Left kidney (tissue), 2 donors: Measurements from ENCODE around the gene CRY2. TPM values are rescaled to one million over a fixed set of nuclear protein-coding genes. Genes with fewer than 3 reads are reported as not detected.

Experiments
- DNase-seq: peaks from one replicate; pipeline ENCODE4 v3.0.0-alpha.2; 2013
- polyA plus RNA-seq: library from polyadenylated mRNA; unstranded; fragments of 120-200 nt; gene quantifications from one replicate; pipeline ENCODE4 v1.2.1, GENCODE V29; 2013; ENCODE audit not compliant: insufficient read length

CRY2 gene
- polyA plus RNA-seq, 1 donor, result 27.9 TPM

DNA sequence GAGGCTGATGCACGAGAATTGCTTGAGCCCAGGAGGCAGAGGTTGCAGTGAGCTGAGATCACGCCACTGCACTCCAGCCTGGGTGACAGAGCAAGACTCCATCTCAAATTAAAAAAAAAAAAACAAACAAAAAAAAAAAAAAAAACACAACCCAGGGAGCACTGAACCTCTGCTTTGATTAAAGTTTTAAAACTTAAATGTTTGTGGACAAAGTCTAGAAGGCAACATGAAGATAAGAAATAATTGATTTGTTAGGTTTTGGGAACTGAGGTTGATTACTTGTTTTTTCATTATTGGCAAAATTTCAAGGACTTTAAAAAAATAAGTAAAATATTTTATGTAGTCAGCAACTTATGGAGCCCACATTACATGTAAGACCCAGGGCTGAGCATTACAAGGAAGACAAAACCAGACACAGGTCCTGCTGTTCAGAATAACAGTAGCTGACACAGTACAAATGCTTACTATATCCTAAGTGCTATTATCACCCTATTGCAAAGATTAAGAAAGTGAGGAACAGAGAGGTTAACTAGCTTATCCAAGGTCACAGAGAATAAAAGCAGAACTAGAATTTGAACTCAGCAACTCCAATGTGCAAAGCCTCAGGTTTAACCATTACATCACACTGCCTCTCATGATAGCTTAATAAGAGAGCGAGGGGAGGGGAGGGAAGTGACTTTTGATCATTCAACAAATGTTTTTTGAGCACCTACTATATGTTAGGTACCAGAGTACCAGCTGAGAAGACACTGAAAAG is 2.3 kb upstream of the CRY2 start:
- no peak for DNase-seq

DNA sequence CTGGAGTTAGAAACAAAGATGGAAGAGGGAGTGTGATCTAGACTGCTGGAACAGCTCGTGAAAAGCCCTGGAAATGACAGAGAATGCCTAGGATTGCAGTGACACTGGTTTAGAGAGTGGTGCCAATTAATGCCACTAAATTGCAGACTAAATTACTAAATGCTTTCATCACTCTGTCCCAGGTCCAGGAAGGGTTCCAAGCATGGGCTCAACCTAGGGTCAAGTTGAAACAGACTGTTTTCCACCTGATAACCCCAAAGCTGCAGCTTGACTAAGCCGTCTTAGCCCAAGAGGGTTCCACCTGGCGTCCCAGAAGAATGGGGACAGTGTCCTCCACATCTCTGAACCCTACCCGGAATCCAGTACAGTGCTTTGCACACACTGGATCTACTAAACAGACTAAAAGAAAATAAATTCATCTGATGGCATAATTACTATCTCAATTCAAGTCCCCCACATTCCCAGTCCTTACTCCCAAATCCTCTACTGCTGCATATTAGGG is 1.1 kb upstream of the CRY2 start:
- no peak for DNase-seq

DNA sequence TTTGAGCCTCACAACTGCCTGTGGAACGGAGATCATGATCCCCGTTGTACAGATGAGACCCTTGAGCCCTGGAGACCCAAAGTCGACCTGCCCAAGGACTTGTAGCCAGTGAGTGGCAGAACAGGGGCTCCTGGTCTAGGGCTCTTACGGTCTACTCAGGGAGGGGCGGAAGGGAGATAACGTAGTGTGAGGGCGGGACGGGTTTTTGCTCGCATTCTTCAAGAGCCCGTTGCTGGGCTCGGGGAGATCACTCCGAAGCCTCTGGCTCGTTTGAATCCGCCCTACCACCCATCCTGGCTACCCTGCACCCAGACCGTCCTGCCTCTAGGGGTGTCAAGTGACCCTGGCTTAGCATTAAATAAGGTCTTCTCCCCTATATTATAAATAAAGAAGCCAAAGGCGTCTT is 639 bp downstream of the CRY2 start:
- peak; percentile 45 for DNase-seq

DNA sequence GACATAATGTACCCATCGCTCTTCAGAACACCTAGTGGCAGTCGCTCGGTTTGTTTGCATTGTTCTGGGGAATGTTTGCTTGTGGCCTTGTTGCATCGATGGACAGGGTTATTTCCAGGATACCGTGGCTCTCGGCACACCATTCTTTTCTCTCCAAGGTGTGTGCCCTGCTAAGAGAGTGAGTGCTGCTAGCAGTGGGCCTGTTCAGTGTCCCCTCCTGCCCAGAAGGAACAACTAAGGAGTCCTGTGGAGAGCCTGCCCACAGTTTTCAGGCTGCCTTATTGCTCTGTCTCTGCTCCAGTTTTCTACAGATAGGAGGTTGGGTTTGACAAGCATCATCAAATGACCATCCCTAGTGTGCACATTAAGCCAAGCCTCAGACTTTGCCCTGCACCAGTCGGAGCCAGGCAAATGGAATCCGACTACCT is 1.4 kb downstream of the CRY2 start:
- DNase-seq, result no peak

DNA sequence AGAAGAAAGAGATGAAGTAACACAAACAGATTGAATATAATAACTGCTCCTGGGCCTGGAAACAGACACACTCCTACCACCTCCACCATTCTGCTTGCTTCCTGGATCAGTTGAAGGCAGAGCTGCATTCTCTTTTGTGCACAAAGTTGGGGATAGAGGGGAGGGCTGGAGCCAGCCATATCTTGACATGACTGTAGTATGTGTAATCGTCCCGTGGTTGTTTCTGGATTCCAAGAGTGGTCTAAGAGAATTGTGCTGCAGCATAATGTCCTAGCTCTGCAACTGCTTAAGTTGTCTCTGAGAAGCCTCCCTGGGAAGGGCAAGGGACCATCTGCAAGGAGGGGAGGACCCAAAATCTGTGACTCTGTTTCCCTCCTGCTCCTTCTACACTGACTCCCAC is 3.2 kb downstream of the CRY2 start:
- DNase-seq, result no peak

DNA sequence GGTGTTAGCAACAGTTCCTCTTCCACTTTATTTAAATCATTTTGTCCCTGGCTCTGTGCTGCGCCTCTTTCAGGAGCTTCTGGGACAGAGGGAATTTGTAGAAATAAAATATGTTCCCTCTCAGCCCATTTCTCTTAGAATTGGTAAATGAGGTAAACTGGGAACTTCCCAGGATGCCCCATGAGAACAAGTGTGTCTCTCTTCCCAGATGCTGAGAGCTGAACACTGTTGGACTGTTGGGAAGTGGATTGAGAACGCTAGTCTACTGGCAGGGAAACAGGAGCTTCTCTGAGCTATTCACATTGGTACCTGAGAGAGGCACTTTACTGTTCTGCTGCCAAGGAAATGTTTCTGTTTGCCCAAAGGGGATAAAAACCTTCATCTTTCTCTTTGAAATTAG is 4.0 kb downstream of the CRY2 start:
- DNase-seq, result no peak

DNA sequence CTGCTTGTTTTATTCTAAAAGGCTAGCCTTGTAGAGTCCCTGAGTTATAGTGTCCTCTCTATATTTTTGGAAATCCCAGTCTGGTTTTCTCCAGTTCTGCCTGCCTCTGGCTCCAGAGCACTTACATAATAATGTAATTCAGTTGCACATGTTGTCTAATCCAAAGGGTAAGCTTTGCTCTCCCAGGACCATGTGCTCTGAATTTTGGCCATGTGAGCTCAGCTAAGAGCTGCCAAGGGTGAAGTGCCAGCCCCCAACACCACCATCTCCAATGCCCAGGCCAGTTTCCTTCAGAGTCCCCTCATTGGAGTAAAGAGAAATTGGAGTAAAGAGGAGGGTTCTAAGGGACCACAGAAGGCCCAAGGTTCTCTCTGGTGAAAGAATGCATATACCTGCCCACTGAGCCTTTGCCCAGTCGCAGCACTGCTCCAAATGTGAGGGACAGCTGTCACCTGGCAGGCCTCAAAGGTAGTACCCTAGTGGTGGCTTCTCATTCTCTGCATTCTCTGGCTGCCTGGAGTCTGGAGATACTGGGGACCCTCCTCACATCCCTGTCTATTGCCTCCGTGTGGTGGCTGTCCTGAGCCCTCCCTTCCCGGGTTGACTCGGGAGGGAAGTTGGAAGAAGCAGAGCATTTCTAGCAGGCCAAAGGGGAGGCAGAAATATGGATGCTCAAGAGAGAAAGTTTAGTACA is 4.9 kb downstream of the CRY2 start:
- no peak for DNase-seq

DNA sequence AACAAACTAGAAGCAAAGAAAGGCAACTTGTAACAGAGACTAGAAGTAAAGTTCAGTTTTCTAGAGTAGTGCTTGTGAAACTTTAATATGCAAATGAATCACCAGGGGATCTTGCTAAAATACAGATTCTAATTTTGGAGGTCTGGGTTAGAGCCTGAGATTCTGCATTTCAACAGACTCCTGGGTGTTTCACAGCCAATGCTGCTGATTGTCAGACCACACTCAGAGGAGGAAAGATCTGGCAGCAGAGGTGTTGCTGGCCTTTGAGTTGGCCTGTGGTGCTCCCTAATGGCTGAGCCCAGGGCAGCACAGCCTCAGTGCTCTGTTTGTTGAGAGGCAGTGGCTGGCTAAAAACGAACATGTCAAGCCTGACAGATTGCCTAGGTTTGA is 5.4 kb downstream of the CRY2 start:
- DNase-seq, result no peak

DNA sequence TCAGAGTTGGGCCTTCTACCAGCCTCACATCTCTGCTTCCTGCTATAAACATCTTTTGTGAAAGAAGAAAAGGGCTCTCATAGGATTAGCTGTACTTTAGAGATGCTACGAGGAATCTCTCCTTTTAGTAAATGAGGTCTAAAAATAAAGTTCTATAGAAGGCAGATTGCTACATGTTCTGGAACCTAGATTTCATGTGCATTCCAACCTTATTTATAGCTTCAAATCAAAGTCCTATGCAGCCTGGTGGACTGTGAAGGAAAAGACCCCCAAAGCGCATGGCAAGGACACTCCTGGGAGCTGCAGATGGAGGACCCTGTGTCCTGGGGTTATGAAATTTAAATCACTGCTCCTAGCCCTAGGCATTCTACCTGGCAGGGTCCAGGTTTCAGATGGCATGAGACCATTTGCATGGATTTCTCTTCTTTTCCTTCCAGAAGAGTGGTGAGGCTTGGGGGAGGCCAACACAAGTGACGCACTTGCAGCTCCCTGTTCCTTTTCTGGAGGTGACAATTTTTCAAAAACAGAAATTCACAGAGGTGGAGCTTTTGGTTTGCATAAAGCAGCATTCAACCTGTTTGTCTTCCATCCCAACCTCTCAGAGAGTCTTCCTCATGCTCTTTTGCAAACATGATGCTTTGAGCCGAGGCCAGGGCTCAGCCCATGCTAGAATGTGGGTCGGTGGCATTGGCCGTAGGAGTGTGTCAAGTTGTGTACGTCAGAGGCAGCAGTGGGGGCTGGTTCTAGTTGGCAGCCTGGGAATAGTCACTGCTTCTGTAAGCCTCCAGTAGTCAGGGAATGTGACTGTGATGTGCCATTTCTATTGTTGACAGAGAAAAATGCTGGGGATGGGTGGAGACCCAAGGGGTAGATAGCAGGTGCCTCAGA is 6.3 kb downstream of the CRY2 start:
- no peak for DNase-seq

DNA sequence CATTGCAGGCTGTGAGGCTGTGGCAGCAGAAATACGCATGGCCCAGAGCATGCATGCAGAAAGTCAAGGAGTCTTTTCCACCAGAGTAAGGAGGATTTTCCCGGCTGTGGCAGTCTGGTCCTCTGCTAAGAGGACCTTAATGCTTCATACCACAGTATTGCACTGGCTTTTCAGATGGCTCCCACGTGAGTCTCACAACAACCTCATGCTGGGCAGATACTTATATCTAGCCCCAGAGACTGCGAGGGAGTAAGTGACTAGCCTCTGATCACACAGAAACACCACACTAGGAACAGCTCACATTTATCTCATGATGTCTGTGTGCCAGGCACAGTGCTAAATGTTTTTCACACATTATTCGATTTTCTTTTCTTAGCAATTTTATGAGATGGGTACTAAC is 8.0 kb downstream of the CRY2 start:
- no peak for DNase-seq

DNA sequence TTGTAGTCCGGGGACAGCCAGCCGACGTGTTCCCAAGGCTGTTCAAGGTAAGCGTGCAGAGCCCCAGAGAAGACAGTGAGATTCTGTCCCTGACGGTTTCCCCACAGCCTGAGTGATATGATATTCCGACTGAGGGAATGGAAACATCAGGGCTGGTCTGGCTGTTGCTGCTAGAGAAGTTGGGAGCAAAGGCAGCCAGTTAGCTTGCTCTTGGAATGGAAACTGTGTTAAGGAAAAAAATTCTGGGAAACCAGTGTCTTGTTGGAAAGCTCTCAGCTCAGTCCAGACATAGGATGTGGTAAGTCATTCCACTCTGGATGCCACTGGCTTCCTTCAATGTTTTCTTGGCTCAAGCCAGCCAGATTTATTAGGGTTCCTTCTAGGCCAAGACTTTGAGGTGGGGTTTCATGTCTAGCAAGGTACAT is 8.8 kb downstream of the CRY2 start:
- DNase-seq, result no peak

DNA sequence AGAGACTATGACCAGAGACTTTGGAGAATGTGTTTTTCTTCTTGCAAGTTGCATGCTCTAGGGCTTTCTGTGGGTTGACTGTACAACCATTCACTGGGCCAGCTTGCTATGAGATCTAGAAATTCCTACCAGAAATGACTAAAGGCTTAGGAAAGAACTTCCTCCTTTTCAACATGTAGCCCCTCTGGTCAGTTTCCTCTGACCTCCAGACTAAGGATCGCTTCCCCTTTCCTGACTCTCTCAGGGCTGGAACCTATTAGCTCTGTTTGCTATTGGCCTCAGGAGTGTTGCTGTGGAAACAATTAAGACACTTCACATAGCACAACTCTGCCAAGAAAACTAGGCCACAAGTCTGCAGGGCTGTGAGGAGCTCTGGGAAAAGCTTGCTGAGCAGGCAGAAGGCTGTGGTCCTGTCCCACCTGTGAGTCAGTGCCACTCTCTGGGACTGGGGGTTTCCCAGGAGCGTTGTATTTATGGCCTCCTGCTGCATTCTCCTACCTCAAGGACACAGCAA is 10.7 kb downstream of the CRY2 start:
- no peak for DNase-seq

DNA sequence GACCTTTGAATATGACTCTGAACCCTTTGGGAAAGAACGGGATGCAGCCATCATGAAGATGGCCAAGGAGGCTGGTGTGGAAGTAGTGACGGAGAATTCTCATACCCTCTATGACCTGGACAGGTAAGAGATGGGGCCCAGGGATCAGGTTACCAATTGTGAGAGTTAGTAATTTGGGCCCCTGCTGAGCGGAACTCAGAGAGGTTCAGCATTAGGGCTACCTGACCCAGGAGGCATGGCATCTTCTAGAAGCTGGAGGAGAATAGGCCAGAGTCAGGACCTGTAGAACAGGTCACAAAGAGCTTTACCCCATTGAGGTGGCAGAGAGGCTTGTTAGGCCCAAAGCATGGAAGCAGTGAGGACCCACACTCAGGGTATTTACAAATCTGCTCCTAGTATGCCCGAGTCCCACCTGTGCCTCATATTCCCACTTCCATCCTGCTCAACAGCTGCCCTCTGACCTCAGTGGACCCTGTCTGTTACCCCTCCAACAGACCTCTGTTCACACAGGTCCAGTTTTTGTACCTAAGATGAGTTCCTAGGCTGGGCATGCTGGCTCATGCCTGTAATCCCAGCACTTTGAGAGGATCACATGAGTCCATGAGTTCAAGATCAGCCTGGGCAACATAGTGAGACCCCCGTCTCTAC is 11.6 kb downstream of the CRY2 start:
- DNase-seq, result no peak

DNA sequence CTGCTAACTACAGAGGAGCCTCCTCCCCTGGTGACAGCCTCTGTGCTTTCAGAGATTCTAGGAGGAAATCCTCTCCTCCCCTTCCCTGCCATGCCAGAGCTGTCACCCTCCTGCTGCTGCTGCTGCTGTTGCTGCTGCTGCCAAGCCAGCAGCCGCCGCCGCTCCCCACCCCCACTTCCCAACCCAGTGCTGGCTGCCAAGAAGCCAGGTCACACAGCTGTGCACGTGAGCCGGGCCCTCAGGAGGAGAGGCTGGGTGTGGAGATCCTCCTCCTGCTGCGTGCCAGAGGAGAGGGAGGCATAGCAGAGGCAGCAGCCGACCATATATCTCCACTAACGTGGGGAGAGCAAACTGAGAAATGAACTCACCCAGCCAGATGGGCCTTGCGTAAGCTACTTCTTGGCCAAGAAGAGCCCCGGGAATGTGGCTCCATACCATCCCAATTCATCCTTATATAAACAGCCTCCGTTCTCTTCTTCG is 12.4 kb downstream of the CRY2 start:
- peak; percentile 52 for DNase-seq

DNA sequence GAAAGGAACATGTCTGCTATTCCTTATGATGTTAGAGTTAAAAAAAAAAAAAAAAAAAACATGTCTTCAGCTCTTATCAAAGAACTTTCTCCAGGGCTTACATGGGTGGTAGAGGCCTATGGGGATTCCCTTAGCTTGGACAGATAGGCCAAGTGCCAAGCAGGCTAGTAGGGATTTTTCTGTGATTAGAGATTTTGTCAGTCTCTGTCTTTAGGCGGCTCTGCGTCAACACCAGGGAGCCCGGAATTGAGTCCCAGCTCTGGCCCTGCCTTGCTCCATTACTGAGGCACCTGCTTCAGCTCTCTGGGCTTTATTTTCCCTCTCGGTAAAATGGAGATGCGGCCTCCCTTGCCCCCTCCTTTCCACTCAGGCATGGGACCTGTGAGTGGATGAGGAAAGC is 13.1 kb downstream of the CRY2 start:
- DNase-seq, result no peak

DNA sequence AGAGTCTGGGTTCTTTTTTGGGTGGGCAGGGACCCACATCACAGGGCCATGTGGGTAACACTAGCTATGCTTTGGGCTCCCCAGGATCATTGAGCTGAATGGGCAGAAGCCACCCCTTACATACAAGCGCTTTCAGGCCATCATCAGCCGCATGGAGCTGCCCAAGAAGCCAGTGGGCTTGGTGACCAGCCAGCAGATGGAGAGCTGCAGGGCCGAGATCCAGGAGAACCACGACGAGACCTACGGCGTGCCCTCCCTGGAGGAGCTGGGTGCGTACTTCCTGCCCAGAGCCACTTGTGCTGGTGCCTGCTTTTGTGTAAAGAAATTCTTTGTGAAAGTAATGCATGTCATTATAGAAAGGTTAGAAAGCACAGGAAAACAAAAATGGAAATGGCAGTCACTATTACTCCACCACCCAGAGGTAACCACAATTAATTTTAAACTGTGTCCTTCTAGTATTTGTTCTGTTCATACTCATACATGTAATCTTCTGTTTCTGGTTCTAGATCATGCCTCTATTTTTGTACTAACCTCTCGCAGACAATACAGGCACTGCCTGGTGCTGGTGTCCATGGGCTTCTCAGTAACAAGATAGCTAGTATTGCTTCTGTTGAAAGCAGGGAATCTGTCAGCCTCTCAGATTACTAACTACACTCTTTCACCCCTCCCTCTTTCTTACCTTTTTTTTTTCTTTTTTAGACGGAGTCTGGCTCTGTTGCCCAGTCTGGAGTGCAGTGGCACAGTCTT is 13.7 kb downstream of the CRY2 start:
- DNase-seq, result no peak

DNA sequence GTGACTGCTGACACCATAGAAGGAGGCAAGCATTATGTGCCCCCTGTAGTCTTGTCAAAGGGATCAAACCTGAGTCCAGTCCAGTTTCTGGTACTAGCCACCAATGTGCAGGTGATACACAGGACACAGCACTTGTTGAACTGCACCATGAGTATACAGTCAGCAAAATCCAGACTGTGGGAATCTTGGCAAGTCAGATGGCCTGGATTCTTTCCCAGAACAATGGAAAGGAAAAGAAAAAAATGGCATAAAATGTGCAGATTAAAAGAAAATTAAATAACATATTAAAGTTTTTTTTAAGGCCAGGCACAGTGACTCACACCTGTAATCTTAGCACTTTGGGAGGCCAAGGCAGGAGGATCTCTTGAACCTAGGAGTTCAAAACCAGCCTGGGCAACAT is 16.8 kb downstream of the CRY2 start:
- no peak for DNase-seq

DNA sequence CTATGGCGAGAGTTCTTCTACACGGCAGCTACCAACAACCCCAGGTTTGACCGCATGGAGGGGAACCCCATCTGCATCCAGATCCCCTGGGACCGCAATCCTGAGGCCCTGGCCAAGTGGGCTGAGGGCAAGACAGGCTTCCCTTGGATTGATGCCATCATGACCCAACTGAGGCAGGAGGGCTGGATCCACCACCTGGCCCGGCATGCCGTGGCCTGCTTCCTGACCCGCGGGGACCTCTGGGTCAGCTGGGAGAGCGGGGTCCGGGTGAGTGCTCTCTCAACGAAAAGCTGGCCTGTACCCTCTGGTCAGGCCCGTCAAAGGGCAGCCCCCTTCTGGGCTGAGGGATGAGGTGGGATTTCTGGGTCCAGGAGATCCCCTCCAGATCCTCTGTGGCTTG is 22.3 kb downstream of the CRY2 start:
- no peak for DNase-seq

DNA sequence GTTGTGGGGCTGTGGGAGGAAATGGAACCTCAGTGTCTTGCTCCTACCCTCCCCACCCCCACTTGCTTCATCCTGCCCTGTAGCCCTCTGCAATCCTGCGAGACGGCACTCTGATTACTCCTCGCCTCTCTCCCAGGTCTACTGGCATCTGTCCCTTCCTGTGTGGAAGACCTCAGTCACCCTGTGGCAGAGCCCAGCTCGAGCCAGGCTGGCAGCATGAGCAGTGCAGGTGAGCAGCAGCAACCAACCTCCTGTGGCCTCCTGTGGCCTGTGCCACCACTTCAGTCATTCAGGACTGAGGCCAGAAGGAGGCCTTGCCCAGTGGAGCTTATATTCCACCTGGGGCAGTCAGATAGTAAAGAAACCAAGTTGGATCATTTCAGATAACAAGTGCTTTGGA is 23.4 kb downstream of the CRY2 start:
- no peak for DNase-seq

DNA sequence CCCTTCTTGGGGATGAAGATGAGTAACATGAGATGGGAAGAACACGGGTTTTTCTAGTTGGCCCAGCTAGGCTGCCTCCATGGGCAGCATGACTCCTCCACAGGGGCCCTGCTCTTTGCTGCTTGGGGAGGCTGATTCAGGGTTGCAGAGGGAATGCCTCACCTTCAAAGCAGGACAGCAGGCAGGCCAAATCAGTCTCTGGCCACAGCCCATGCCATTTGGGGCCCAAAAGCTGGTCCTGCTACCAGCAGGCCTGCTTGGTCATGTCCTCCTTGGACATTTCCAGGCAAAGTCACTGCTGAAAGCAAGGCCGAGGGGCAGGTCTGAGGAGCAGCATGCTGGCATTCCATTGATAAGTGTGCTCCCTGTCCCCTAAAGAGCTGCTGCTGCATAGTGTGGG is 24.4 kb downstream of the CRY2 start:
- DNase-seq, result no peak
